Ishikawa (cell line): ENCODE measurements around the gene SMOC1.

Experiments
- CEBPB ChIP-seq: IDR thresholded peaks from 2 replicates; pipeline ENCODE4 v1.6.1; 2012
- CREB1 ChIP-seq: IDR thresholded peaks from 2 replicates; pipeline ENCODE4 v1.6.1; 2012; ENCODE audit warnings: low read depth
- EGR1 ChIP-seq: IDR thresholded peaks from 2 replicates; pipeline ENCODE4 v1.6.1; 2012
- EP300 ChIP-seq: IDR thresholded peaks from 2 replicates; pipeline ENCODE4 v1.6.1; 2012; ENCODE audit warnings: borderline replicate concordance
- FOXM1 ChIP-seq: IDR thresholded peaks from 2 replicates; pipeline ENCODE4 v1.6.1; 2012; ENCODE audit warnings: low read depth, borderline replicate concordance
- NFIC ChIP-seq: IDR thresholded peaks from 2 replicates; pipeline ENCODE4 v1.6.1; 2012
- RAD21 ChIP-seq: IDR thresholded peaks from 2 replicates; pipeline ENCODE4 v1.6.1; 2012; ENCODE audit warnings: low read depth
- TAF1 ChIP-seq: IDR thresholded peaks from 2 replicates; pipeline ENCODE4 v1.6.1; 2012; ENCODE audit warnings: low read depth, mild to moderate bottlenecking
- TEAD4 ChIP-seq: IDR thresholded peaks from 2 replicates; pipeline ENCODE4 v1.6.1; 2012
- YY1 ChIP-seq: IDR thresholded peaks from 2 replicates; pipeline ENCODE4 v1.6.1; 2012; ENCODE audit warnings: low read depth
- ZBTB7A ChIP-seq: IDR thresholded peaks from 2 replicates; pipeline ENCODE4 v1.6.1; 2012; ENCODE audit warnings: low read depth
- TF ChIP-seq, protein P1 (sequence below): IDR thresholded peaks from 2 replicates; pipeline ENCODE4 v1.6.1; 2012
- TF ChIP-seq, protein P2 (sequence below): IDR thresholded peaks from 2 replicates; pipeline ENCODE4 v1.6.1; 2012; ENCODE audit warnings: low read depth, mild to moderate bottlenecking
- TF ChIP-seq, protein P3 (sequence below): IDR thresholded peaks from 2 replicates; pipeline ENCODE4 v1.6.1; 2012

Gene SMOC1

DNA sequence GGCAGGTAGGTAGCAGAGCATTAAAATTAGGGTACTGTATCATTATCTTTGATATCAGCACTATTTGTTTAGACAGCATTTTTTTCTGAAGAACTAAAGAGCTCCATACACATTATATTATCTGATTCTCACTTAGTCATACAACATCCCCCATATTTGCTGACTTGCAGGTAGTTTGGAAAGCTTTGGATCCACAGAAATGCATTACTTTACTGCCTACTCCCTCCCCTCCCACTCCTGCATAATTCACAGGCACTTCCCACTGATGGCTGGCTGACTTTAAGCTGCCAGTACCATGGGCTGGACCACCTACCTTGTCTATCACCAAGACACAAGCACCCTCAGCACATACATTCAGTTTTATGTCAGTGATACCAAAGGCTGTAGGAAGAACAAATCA is 199.1 kb downstream of the SMOC1 start:
- TF ChIP-seq TAF1 (no peak), FOXM1 (no peak), EGR1 (no peak), ZBTB7A (no peak), YY1 (no peak), EP300 (no peak), TEAD4 (no peak), NFIC (no peak), CREB1 (no peak)
- TF ChIP-seq, protein P1, sequence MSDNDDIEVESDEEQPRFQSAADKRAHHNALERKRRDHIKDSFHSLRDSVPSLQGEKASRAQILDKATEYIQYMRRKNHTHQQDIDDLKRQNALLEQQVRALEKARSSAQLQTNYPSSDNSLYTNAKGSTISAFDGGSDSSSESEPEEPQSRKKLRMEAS = no peak
- TF ChIP-seq, protein P2, sequence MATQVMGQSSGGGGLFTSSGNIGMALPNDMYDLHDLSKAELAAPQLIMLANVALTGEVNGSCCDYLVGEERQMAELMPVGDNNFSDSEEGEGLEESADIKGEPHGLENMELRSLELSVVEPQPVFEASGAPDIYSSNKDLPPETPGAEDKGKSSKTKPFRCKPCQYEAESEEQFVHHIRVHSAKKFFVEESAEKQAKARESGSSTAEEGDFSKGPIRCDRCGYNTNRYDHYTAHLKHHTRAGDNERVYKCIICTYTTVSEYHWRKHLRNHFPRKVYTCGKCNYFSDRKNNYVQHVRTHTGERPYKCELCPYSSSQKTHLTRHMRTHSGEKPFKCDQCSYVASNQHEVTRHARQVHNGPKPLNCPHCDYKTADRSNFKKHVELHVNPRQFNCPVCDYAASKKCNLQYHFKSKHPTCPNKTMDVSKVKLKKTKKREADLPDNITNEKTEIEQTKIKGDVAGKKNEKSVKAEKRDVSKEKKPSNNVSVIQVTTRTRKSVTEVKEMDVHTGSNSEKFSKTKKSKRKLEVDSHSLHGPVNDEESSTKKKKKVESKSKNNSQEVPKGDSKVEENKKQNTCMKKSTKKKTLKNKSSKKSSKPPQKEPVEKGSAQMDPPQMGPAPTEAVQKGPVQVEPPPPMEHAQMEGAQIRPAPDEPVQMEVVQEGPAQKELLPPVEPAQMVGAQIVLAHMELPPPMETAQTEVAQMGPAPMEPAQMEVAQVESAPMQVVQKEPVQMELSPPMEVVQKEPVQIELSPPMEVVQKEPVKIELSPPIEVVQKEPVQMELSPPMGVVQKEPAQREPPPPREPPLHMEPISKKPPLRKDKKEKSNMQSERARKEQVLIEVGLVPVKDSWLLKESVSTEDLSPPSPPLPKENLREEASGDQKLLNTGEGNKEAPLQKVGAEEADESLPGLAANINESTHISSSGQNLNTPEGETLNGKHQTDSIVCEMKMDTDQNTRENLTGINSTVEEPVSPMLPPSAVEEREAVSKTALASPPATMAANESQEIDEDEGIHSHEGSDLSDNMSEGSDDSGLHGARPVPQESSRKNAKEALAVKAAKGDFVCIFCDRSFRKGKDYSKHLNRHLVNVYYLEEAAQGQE = no peak
- TF ChIP-seq, protein P3, sequence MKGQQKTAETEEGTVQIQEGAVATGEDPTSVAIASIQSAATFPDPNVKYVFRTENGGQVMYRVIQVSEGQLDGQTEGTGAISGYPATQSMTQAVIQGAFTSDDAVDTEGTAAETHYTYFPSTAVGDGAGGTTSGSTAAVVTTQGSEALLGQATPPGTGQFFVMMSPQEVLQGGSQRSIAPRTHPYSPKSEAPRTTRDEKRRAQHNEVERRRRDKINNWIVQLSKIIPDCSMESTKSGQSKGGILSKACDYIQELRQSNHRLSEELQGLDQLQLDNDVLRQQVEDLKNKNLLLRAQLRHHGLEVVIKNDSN = no peak

DNA sequence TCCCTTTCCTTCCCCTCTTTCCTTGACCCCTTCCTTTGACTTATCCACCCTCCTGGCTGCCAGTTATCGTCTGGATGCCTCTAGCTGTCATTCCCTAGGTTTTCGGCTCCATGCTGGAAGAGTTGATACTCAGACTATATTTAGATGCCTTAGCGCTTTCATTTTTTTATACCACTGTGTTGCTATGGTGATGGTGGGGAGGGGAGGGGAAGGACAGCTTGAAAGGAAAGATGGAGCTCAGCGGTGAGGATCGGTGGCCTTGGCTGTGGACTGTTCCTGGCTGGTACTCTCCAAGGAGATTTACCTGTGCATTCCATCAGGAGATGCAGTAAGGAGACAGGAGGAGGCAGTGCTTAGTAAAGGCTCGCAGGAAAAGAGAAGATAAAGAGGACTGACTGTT is 200.9 kb downstream of the SMOC1 start:
- TF ChIP-seq, protein P2 = no peak
- TF ChIP-seq CEBPB (no peak), RAD21 (no peak), ZBTB7A (no peak), EP300 (no peak)
- TF ChIP-seq, protein P3 = no peak
